ENCODE data around the gene CCDC197. TPM values are rescaled to one million over a fixed set of nuclear protein-coding genes. Genes with fewer than 3 reads are reported as not detected.

Gene CCDC197
- total RNA-seq, 2 donors from 2014 or later, result not detected

DNA sequence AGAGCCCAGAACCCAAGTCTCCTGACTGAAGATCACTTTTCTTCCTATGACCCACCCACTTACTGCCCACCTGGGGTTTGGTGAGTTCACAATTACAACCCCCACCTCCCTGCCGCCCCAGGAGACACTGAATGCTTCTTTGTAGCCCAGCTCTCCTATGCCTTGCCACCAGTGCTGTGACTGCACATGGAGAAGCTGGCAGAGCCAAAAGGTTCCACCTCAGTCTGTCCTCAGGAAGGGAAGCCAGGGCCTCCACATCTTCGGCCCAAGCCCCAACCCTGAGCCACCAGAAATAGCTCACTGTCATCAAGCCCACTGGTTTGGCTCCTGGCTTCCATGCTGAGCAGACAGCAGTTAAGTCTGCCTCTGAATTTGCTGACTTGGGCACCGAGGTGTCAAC lies 54.7 kb downstream of the CCDC197 start:
- DNase-seq (ENCODE audit: low spot score), result no peak
- H3K27me3 ChIP-seq (replicated peaks; ENCODE audit: insufficient read depth), result no peaks in the 10 kb centered on the region
- peaks cover 3 to 40% of the 10 kb centered on the region in 2 donors for H3K36me3 ChIP-seq
- 51% methylated on average over 3 of the region's 3 CpGs for WGBS
- H3K9me3 ChIP-seq, result no peaks in the 10 kb centered on the region
- TF ChIP-seq POLR2A (IDR thresholded peaks at IDR 0.05), result no peak
- TF ChIP-seq POLR2AphosphoS5 (IDR thresholded peaks at IDR 0.05), result no peak
- H3K4me3 ChIP-seq, result no peak overlapping the region
- intact Hi-C loops (cut with DNase I), result no loop called here
- H3K27ac ChIP-seq, result peak overlapping the region in 1 of 2 donors; percentile 10
- no peaks in the 10 kb centered on the region for H3K4me1 ChIP-seq (replicated peaks)

DNA sequence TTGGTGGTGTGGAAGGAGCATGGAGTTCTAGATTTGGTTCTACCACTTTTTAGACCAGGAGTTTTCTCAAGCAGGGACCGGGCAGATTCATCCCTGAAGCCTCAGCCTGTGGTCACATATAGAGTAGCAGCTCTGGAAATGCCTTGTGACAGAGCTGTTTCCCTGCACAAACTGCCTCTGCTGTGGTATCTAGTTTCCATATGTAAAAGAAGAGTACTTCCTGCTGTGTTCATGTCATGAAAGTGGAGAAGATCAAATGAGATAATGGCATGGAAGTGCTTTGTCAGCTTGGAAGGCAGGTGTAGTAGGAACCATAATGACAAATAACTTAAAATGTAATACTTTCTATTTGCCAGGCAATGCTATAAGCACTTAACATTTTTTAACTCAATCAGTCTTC lies 55.1 kb downstream of the CCDC197 start:
- H3K4me1 ChIP-seq (replicated peaks), result no peaks in the 10 kb centered on the region
- 93% methylated on average over 1 of the region's 1 CpG for WGBS
- peak overlapping the region in 1 of 2 donors; percentile 10 for H3K27ac ChIP-seq
- no peak overlapping the region for H3K4me3 ChIP-seq
- intact Hi-C loops (cut with DNase I), result no loop called here
- no peaks in the 10 kb centered on the region for H3K27me3 ChIP-seq (replicated peaks; ENCODE audit: insufficient read depth)
- TF ChIP-seq POLR2AphosphoS5 (IDR thresholded peaks at IDR 0.05) (no peak), POLR2A (IDR thresholded peaks at IDR 0.05) (no peak), CTCF (IDR thresholded peaks at IDR 0.05) (no peak)
- no peaks in the 10 kb centered on the region for H3K9me3 ChIP-seq
- no peak for DNase-seq (ENCODE audit: low spot score)
- H3K36me3 ChIP-seq, result peaks cover 3 to 36% of the 10 kb centered on the region in 2 donors

GRCh38 chr14:94052662-94053061 lies 55.6 kb downstream of the CCDC197 start:
- no peaks in the 10 kb centered on the region for H3K9me3 ChIP-seq
- DNase-seq (ENCODE audit: low spot score), result no peak
- TF ChIP-seq POLR2AphosphoS5 (IDR thresholded peaks at IDR 0.05) (no peak), POLR2A (IDR thresholded peaks at IDR 0.05) (no peak), CTCF (IDR thresholded peaks at IDR 0.05) (no peak)
- H3K4me1 ChIP-seq (replicated peaks), result no peaks in the 10 kb centered on the region
- WGBS, result 89% methylated on average over 4 of the region's 4 CpGs
- H3K4me3 ChIP-seq, result no peak overlapping the region
- intact Hi-C loops (cut with DNase I), result no loop called here
- H3K27me3 ChIP-seq (replicated peaks; ENCODE audit: insufficient read depth), result no peaks in the 10 kb centered on the region
- H3K27ac ChIP-seq, result no peak overlapping the region
- H3K36me3 ChIP-seq, result peaks cover 3 to 32% of the 10 kb centered on the region in 2 donors

GRCh38 chr14:94054401-94054800 lies 57.3 kb downstream of the CCDC197 start:
- Histone ChIP-seq H3K4me1 (replicated peaks) (no peaks in the 10 kb centered on the region), H3K4me3 (no peak overlapping the region), H3K36me3 (peaks cover 3 to 24% of the 10 kb centered on the region in 2 donors), H3K27ac (no peak overlapping the region), H3K9me3 (no peaks in the 10 kb centered on the region), H3K27me3 (replicated peaks; ENCODE audit: insufficient read depth) (no peaks in the 10 kb centered on the region)
- no peak for DNase-seq (ENCODE audit: low spot score)
- TF ChIP-seq POLR2A (IDR thresholded peaks at IDR 0.05), result no peak
- TF ChIP-seq POLR2AphosphoS5 (IDR thresholded peaks at IDR 0.05), result no peak
- no peak for TF ChIP-seq CTCF (IDR thresholded peaks at IDR 0.05)
- intact Hi-C loops (cut with DNase I), result no loop called here
- WGBS, result 100% methylated on average over 1 of the region's 1 CpG

- DNase-seq (ENCODE audit: low spot score), result no peak
- 92% methylated on average over 7 of the region's 7 CpGs for WGBS
- no peak overlapping the region for H3K4me3 ChIP-seq
- no peak for TF ChIP-seq POLR2A (IDR thresholded peaks at IDR 0.05)
- TF ChIP-seq CTCF (IDR thresholded peaks at IDR 0.05), result no peak
- TF ChIP-seq POLR2AphosphoS5 (IDR thresholded peaks at IDR 0.05), result no peak
- intact Hi-C loops (cut with DNase I), result no loop called here
- no peaks in the 10 kb centered on the region for H3K9me3 ChIP-seq
- no peaks in the 10 kb centered on the region for H3K4me1 ChIP-seq (replicated peaks)
- no peaks in the 10 kb centered on the region for H3K27me3 ChIP-seq (replicated peaks; ENCODE audit: insufficient read depth)
- H3K27ac ChIP-seq, result no peak overlapping the region
- H3K36me3 ChIP-seq, result peaks cover 3 to 19% of the 10 kb centered on the region in 2 donors
These were observed 57.8 kb downstream of the CCDC197 start for GRCh38 chr14:94054936-94055335.

All from prostate gland (tissue), 2 donors.